ENCODE measurements around the gene DAB2IP.

- no peak for TF ChIP-seq CTCF (IDR thresholded peaks at IDR 0.05)
- no peak for TF ChIP-seq POLR2A (IDR thresholded peaks at IDR 0.05)
- TF ChIP-seq POLR2AphosphoS5 (IDR thresholded peaks at IDR 0.05), result no peak
- no peak for TF ChIP-seq EP300 (IDR thresholded peaks at IDR 0.05)
Measured at GRCh38 chr9:121781701-121782464, 130.4 kb downstream of the DAB2IP start.

Measured in upper lobe of left lung (tissue), 4 donors.